SK-N-SH treated with all-trans-retinoic acid at 6 μM for 48 hours (cell line): ENCODE measurements around the gene TMEM229B.

Source experiments
- GLIS3 ChIP-seq: fragments of 250-450 bp; sonication (Bioruptor Pico); IDR thresholded peaks from 2 replicates; pipeline ENCODE4 v1.5.0; 2020; ENCODE audit warnings: mild to moderate bottlenecking, moderate library complexity
- RARB ChIP-seq: fragments of 250-450 bp; sonication (Bioruptor Pico); IDR thresholded peaks from 2 replicates; pipeline ENCODE4 v1.8.0; 2021; ENCODE audit warnings: mild to moderate bottlenecking, moderate library complexity
- SNAI2 ChIP-seq: fragments of 250-450 bp; sonication (Bioruptor Pico); IDR thresholded peaks from 2 replicates; pipeline ENCODE4 v1.5.0; 2020; ENCODE audit warnings: mild to moderate bottlenecking, moderate library complexity
- TCF4 ChIP-seq: fragments of 250-450 bp; sonication (Bioruptor Pico); IDR thresholded peaks from 2 replicates; pipeline ENCODE4 v1.8.0; 2021; ENCODE audit warnings: mild to moderate bottlenecking, moderate library complexity, borderline replicate concordance
- TOX ChIP-seq: fragments of 250-450 bp; sonication (Bioruptor Pico); IDR thresholded peaks from 2 replicates; pipeline ENCODE4 v1.8.0; 2021; ENCODE audit warnings: mild to moderate bottlenecking, moderate library complexity, borderline replicate concordance
- ZC3H10 ChIP-seq: fragments of 250-450 bp; sonication (Bioruptor Pico); IDR thresholded peaks from 2 replicates; pipeline ENCODE4 v1.5.1; 2021; ENCODE audit warnings: mild to moderate bottlenecking, moderate library complexity
- ZNF70 ChIP-seq: fragments of 450-650 bp; formaldehyde crosslinking; IDR thresholded peaks from 2 replicates; pipeline ENCODE4 v1.5.0; 2020; ENCODE audit warnings: mild to moderate bottlenecking, moderate library complexity
- TF ChIP-seq, protein P1 (sequence below): fragments of 250-450 bp; sonication (Bioruptor Pico); IDR thresholded peaks from 2 replicates; pipeline ENCODE4 v1.8.0; 2020; ENCODE audit warnings: mild to moderate bottlenecking, moderate library complexity, borderline replicate concordance

GRCh38 chr14:67491285-67491684, 2.8 kb upstream of the TMEM229B start:
- TF ChIP-seq ZC3H10 (CRISPR knock-in tag) (no peak), TCF4 (CRISPR knock-in tag) (no peak), TOX (CRISPR knock-in tag) (no peak), SNAI2 (CRISPR knock-in tag) (no peak), GLIS3 (CRISPR knock-in tag) (no peak), ZNF70 (CRISPR knock-in tag) (no peak), RARB (CRISPR knock-in tag) (no peak)
- TF ChIP-seq, protein P1, sequence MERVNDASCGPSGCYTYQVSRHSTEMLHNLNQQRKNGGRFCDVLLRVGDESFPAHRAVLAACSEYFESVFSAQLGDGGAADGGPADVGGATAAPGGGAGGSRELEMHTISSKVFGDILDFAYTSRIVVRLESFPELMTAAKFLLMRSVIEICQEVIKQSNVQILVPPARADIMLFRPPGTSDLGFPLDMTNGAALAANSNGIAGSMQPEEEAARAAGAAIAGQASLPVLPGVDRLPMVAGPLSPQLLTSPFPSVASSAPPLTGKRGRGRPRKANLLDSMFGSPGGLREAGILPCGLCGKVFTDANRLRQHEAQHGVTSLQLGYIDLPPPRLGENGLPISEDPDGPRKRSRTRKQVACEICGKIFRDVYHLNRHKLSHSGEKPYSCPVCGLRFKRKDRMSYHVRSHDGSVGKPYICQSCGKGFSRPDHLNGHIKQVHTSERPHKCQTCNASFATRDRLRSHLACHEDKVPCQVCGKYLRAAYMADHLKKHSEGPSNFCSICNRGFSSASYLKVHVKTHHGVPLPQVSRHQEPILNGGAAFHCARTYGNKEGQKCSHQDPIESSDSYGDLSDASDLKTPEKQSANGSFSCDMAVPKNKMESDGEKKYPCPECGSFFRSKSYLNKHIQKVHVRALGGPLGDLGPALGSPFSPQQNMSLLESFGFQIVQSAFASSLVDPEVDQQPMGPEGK (CRISPR knock-in tag) = no peak
